ENCODE measurements around the gene ARPIN. TPM values are rescaled to one million over a fixed set of nuclear protein-coding genes. Genes with fewer than 3 reads are reported as not detected.
A peak's percentile ranks its signal among the peaks of the same experiment; 100 is the strongest.

The ARPIN gene
- polyA plus RNA-seq, 2 of the 4 experiments (the other 2 are of a cell fraction) = 17.2 to 20.3 TPM

GRCh38 chr15:89898146-89898545 is 14.6 kb downstream of the ARPIN start (continued):
- TF ChIP-seq CBX8 (IDR thresholded peaks at IDR 0.05) (no peak), KDM5A (IDR thresholded peaks at IDR 0.05) (no peak), MAFK (IDR thresholded peaks at IDR 0.05; ENCODE audit: partially characterized antibody) (no peak), ELK1 (IDR thresholded peaks at IDR 0.05; ENCODE audit: low read depth, low read length) (no peak), BHLHE40 (IDR thresholded peaks at IDR 0.05; ENCODE audit: low read depth, low read length) (no peak)

- FAIRE-seq (peak; percentile 97), ATAC-seq (peak; percentile 95 to 97), DNase-seq (ENCODE audit: low read depth in 1 of 2, low spot score in 1 of 2) (peak; percentile 91 to 98)
- POLR2A ChIA-PET = interaction anchor here (0.5 to 1.8 kb wide), 22 partner anchors 12 to 340 kb away, joined by 3 to 11 read pairs (median 4); partner anchors contain the start of genes ANPEP, ARPIN, CIB1 and IDH2
- H3K4me3 ChIP-seq = peak within 1 kb of the TSS; percentile 87
- H3K27ac ChIP-seq = peak within 1 kb of the TSS; percentile 89 to 92
- H3K4me1 ChIP-seq = peaks cover 14% of the 10 kb centered on the region; the same call in 2 of the 3 replicates
- H3K9me3 ChIP-seq = no peaks in the 10 kb centered on the region
- peak within 1 kb of the TSS; percentile 98 for H3K4me2 ChIP-seq
- CTCF ChIA-PET = interaction anchor here (0.5 to 11.1 kb wide), 21 partner anchors 16 to 355 kb away, joined by 3 to 239 read pairs (median 4); partner anchors contain the start of genes CIB1, GDPGP1 and MESP1
- WGBS (ENCODE audit: missing lambda C conversion rate) = under 1% methylated on average over 60 of the region's 62 CpGs
- TF ChIP-seq HOXA7 (CRISPR knock-in tag; IDR thresholded peaks at IDR 0.05) (no peak), E2F6 (IDR thresholded peaks at IDR 0.05; ENCODE audit: borderline replicate concordance, low read depth) (peak; percentile 93), CHD4 (IDR thresholded peaks at IDR 0.05; ENCODE audit: borderline replicate concordance) (no peak), HOXB13 (CRISPR knock-in tag; IDR thresholded peaks at IDR 0.05; ENCODE audit: low read depth) (no peak), HOXB5 (CRISPR knock-in tag; IDR thresholded peaks at IDR 0.05) (0 out of 2 replicates have a peak, but pooled peaks have one; percentile 27), MAZ (IDR thresholded peaks at IDR 0.05; ENCODE audit: borderline replicate concordance, low read depth, low read length) (0 out of 2 replicates have a peak, but pooled peaks have one; percentile 67), RFX5 (IDR thresholded peaks at IDR 0.05) (peak; percentile 48; the same call in 1 of the 2 replicates), EHMT2 (IDR thresholded peaks at IDR 0.05; ENCODE audit: low read depth) (no peak), CBX8 (IDR thresholded peaks at IDR 0.05) (no peak), RCOR1 (IDR thresholded peaks at IDR 0.05; ENCODE audit: low read depth, low read length) (peak; percentile 53; the same call in 1 of the 2 replicates), POLR2AphosphoS2 (conservative IDR thresholded peaks at IDR 0.05; ENCODE audit: low read length) (no peak), BCL3 (IDR thresholded peaks at IDR 0.05) (peak; percentile 72; the same call in 2 of the 3 replicates), ELK1 (IDR thresholded peaks at IDR 0.05; ENCODE audit: low read depth, low read length) (no peak), POLR2A (IDR thresholded peaks at IDR 0.05; ENCODE audit: low read length) (peak; percentile 81), EHF (CRISPR knock-in tag; IDR thresholded peaks at IDR 0.05) (no peak), USF2 (IDR thresholded peaks at IDR 0.05) (no peak), RAD21 (conservative IDR thresholded peaks at IDR 0.05 in 1 of 2, IDR thresholded peaks at IDR 0.05 in 1 of 2) (peak; percentile 6 to 46; a peak in 3 of 5 replicates), ATOH8 (CRISPR knock-in tag; IDR thresholded peaks at IDR 0.05; ENCODE audit: low read depth) (no peak), JUNB (IDR thresholded peaks at IDR 0.05) (0 out of 2 replicates have a peak, but pooled peaks have one; percentile 13), GATA3 (IDR thresholded peaks at IDR 0.05; ENCODE audit: borderline replicate concordance) (peak; percentile 65), ESRRA (IDR thresholded peaks at IDR 0.05; ENCODE audit: borderline replicate concordance, low read length) (no peak), REST (IDR thresholded peaks at IDR 0.05) (no peak; the same call in 1 of the 2 replicates), SREBF2 (IDR thresholded peaks at IDR 0.05) (no peak), RARB (CRISPR knock-in tag; IDR thresholded peaks at IDR 0.05) (no peak), TP53 (CRISPR knock-in tag; IDR thresholded peaks at IDR 0.05) (no peak)
Measured at GRCh38 chr15:89893696-89894447, 18.9 kb downstream of the ARPIN start, which contains the start of gene AP3S2. Gene AP3S2 (minus strand): TSS chr15:89893994. CDS start chr15:89893949, 45 bp downstream.

Data from A549 (cell line).